BJ (cell line): Measurements from ENCODE around the gene COL7A1. TPM values are rescaled to one million over a fixed set of nuclear protein-coding genes. Genes with fewer than 3 reads are reported as not detected.
A peak's percentile ranks its signal among the peaks of the same experiment; 100 is the strongest.

Experiments used
- CTCF ChIA-PET: fragments of 350-600 bp; formaldehyde crosslinking; extraction: SDS; loops from one replicate; lab custom pipeline; 2021; ENCODE audit warnings: antibody characterized with exemption, inconsistent platforms; lab: Yijun Ruan, JAX
- POLR2A ChIA-PET: fragments of 300-600 bp; sonication (Branson Sonifier 250); formaldehyde crosslinking; extraction: SDS; loops from one replicate; lab custom pipeline; 2021; ENCODE audit warnings: antibody characterized with exemption; lab: Charles Lee
- DNase-seq: peaks from one replicate; pipeline ENCODE4 v3.0.0-alpha.2; 2011; ENCODE audit warnings: low read depth
- H3K27me3 ChIP-seq: 2 replicates; pipeline ENCODE4 v1.6.0; 2011; ENCODE audit warnings: low read length; ENCODE audit not compliant: control insufficient read depth, insufficient read depth
- H3K36me3 ChIP-seq: 2 replicates; pipeline ENCODE4 v1.5.1; 2011; ENCODE audit warnings: low read length; ENCODE audit not compliant: control insufficient read depth, insufficient read depth
- H3K4me3 ChIP-seq: 2 replicates; pipeline ENCODE4 v1.5.1; 2011; ENCODE audit warnings: low read depth, mild to moderate bottlenecking, control low read depth, low read length
- polyA plus RNA-seq: library from polyadenylated mRNA; depleted of rRNA; stranded (reverse); fragments of >200 nt; gene quantifications from 2 replicates; pipeline ENCODE4 v1.2.3, GENCODE V29; 2011
- TF ChIP-seq, protein P1 (sequence below): IDR thresholded peaks from 2 replicates; pipeline ENCODE4 v1.5.1; 2011; ENCODE audit warnings: low read depth, mild to moderate bottlenecking, control low read depth, inconsistent platforms, low read length, moderate library complexity; ENCODE audit not compliant: insufficient read depth

The COL7A1 gene
- polyA plus RNA-seq, 1 experiment, result 60.8 TPM

- no peaks in the 10 kb centered on the region for H3K27me3 ChIP-seq
- TF ChIP-seq, protein P1, sequence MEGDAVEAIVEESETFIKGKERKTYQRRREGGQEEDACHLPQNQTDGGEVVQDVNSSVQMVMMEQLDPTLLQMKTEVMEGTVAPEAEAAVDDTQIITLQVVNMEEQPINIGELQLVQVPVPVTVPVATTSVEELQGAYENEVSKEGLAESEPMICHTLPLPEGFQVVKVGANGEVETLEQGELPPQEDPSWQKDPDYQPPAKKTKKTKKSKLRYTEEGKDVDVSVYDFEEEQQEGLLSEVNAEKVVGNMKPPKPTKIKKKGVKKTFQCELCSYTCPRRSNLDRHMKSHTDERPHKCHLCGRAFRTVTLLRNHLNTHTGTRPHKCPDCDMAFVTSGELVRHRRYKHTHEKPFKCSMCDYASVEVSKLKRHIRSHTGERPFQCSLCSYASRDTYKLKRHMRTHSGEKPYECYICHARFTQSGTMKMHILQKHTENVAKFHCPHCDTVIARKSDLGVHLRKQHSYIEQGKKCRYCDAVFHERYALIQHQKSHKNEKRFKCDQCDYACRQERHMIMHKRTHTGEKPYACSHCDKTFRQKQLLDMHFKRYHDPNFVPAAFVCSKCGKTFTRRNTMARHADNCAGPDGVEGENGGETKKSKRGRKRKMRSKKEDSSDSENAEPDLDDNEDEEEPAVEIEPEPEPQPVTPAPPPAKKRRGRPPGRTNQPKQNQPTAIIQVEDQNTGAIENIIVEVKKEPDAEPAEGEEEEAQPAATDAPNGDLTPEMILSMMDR, result no peak
- H3K4me3 ChIP-seq, result peak overlapping the region; percentile 88
- CTCF ChIA-PET, result interaction anchor here (0.7 to 3.6 kb wide), 26 partner anchors 12 to 200 kb away, joined by 3 to 36 read pairs (median 5); partner anchors contain the start of genes ATRIP, CELSR3, TMEM89 and UCN2
- DNase-seq, result no peak
- POLR2A ChIA-PET, result interaction anchor here (1.2 to 1.5 kb wide), 2 partner anchors 27 to 80 kb away, joined by 3 to 4 read pairs; partner anchors contain the start of genes CELSR3 and PFKFB4
- H3K36me3 ChIP-seq, result peaks cover 16% of the 10 kb centered on the region
These were observed 41.1 kb upstream of the COL7A1 start for GRCh38 chr3:48636149-48636655.

DNA sequence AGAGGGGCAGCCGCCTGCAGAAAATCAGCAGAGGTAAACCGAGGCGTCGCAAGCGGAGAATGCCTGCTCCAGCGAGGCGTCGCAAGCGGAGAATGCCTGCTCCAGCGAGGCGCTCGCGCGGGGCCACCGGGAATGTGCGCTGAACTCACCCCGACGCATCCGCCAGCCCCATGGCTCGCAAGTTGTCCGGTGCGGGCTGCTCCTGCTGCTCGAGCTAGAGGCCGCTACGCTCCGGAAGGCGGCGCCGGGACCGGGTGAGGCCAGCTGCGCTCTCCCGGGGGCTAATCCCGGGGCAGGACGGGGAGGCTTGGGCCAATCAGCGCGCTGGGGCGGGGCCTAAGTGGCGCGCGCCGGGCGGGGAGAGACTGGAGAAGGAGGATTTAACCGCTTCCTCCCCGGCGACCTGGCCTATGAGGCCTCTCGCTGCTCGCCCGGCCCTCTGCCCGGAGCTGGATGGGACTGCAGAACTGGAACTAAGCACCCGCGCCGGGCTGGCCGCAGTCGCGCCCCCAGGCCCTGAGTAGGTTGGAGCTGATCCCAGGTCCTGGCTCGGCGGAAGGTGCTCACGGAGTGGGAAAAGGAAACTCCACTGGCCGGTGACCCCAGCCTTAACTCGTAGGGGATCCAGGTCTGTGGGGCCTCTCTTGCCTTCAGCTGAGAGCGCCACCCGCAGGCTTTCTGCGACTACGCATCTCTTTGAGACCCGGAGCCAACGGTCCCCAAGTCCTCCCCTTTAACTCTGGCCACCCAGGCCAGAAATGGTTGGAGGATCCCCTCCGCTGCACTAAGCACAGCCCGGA lies 40.3 kb upstream of the COL7A1 start, which contains the start of gene SLC26A6:
TSS of gene SLC26A6 (minus strand) at position 240 of the 800 bp plus-strand sequence. CDS start at position 172, 68 bp downstream.
- Histone ChIP-seq H3K27me3 (no peaks in the 10 kb centered on the region), H3K4me3 (peak within 1 kb of the TSS; percentile 88), H3K36me3 (peaks cover 23% of the 10 kb centered on the region)
- TF ChIP-seq, protein P1, result peak; percentile 78
- ChIA-PET POLR2A (interaction anchor here (0.6 to 1.5 kb wide), 6 partner anchors 26 to 337 kb away, joined by 3 to 4 read pairs (median 4); partner anchors contain the start of genes CELSR3, NCKIPSD and PFKFB4), CTCF (interaction anchor here (0.9 to 3.6 kb wide), 29 partner anchors 9 to 199 kb away, joined by 3 to 36 read pairs (median 5); partner anchors contain the start of genes ATRIP, CELSR3, TMEM89 and UCN2)
- DNase-seq, result peak; percentile 73

- DNase-seq, result no peak
- CTCF ChIA-PET, result interaction anchor here (1.0 to 3.6 kb wide), 23 partner anchors 10 to 85 kb away, joined by 3 to 36 read pairs (median 5); partner anchors contain the start of genes CELSR3, NCKIPSD, TMEM89 and UCN2
These were observed 39.6 kb upstream of the COL7A1 start for GRCh38 chr3:48634661-48635221.

GRCh38 chr3:48633743-48634142 lies 38.6 kb upstream of the COL7A1 start:
- Histone ChIP-seq H3K27me3 (no peaks in the 10 kb centered on the region), H3K4me3 (no peak overlapping the region; the same call in 1 of the 2 replicates), H3K36me3 (peaks cover 32% of the 10 kb centered on the region)
- POLR2A ChIA-PET, result interaction anchor here (0.6 kb wide), 2 partner anchors 11 to 14 kb away, joined by 4 to 6 read pairs; no protein-coding TSS in a partner anchor
- CTCF ChIA-PET, result interaction anchor here (1.1 to 3.6 kb wide), 8 partner anchors 10 to 75 kb away, joined by 3 to 36 read pairs (median 18); partner anchors contain the start of genes CELSR3, NCKIPSD, TMEM89 and UQCRC1
- no peak for DNase-seq
- TF ChIP-seq, protein P1, result no peak

More at GRCh38 chr3:48634661-48635221, 39.6 kb upstream of the COL7A1 start:
- TF ChIP-seq, protein P1, result no peak
- POLR2A ChIA-PET, result interaction anchor here (0.6 to 1.5 kb wide), 6 partner anchors 27 to 336 kb away, joined by 3 to 4 read pairs (median 4); partner anchors contain the start of genes CELSR3, NCKIPSD and PFKFB4
- Histone ChIP-seq H3K4me3 (peak overlapping the region; percentile 88), H3K27me3 (no peaks in the 10 kb centered on the region), H3K36me3 (peaks cover 28% of the 10 kb centered on the region)
